ENCODE measurements around the gene ETFA. TPM values are rescaled to one million over a fixed set of nuclear protein-coding genes. Genes with fewer than 3 reads are reported as not detected.

Gene ETFA
- total and polyA plus RNA-seq, 12 donors: 103 to 541 (median 442) TPM

DNA sequence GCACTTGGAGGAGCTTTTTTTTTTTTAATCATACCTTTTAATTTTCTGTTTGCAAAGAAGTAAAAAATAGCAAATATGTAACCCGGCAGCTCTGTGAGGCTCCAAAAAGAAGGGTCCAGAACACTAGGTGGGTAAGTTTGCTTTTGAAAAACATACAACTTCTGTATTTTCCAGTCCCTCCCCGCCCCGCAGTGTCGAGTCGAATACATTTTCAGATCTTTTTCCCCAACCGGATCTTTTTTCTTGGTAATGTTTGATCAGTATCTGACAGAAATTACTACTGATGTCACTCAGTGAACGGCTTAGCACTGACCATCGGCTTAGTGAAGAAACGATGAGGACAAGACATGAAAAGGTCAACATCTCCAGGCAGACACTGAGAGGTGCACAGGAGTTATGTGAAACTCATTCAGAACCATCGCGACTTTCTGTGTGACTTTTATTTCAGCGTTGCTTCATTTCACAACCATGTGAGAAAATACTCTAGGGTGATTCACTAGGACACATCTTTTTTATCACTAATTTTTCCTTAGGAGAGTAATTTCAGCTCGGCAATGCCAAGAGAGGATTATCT is 36.3 kb upstream of the ETFA start:
- TF ChIP-seq, protein P1, sequence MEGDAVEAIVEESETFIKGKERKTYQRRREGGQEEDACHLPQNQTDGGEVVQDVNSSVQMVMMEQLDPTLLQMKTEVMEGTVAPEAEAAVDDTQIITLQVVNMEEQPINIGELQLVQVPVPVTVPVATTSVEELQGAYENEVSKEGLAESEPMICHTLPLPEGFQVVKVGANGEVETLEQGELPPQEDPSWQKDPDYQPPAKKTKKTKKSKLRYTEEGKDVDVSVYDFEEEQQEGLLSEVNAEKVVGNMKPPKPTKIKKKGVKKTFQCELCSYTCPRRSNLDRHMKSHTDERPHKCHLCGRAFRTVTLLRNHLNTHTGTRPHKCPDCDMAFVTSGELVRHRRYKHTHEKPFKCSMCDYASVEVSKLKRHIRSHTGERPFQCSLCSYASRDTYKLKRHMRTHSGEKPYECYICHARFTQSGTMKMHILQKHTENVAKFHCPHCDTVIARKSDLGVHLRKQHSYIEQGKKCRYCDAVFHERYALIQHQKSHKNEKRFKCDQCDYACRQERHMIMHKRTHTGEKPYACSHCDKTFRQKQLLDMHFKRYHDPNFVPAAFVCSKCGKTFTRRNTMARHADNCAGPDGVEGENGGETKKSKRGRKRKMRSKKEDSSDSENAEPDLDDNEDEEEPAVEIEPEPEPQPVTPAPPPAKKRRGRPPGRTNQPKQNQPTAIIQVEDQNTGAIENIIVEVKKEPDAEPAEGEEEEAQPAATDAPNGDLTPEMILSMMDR (IDR thresholded peaks at IDR 0.05): no peak
- H3K4me3 ChIP-seq: peak overlapping the region in 3 of 10 donors; percentile 43 to 49 (median 47)
- DNase-seq: no peak
- WGBS, 2 donors: 91 to 93% methylated on average over 13 of the region's 13 CpGs
- H3K36me3 ChIP-seq: peaks cover 0 to 15% (median 0%) of the 10 kb centered on the region in 9 donors
- peaks cover 9 to 32% (median 25%) of the 10 kb centered on the region in 9 donors for H3K4me1 ChIP-seq
- H3K27ac ChIP-seq: no peak overlapping the region
- H3K9me3 ChIP-seq: no peaks in the 10 kb centered on the region
- ATAC-seq: no peak
- H3K27me3 ChIP-seq: peaks cover 44 to 71% (median 69%) of the 10 kb centered on the region in 7 donors
- intact Hi-C loops (cut with DNase I): no loop called here

DNA sequence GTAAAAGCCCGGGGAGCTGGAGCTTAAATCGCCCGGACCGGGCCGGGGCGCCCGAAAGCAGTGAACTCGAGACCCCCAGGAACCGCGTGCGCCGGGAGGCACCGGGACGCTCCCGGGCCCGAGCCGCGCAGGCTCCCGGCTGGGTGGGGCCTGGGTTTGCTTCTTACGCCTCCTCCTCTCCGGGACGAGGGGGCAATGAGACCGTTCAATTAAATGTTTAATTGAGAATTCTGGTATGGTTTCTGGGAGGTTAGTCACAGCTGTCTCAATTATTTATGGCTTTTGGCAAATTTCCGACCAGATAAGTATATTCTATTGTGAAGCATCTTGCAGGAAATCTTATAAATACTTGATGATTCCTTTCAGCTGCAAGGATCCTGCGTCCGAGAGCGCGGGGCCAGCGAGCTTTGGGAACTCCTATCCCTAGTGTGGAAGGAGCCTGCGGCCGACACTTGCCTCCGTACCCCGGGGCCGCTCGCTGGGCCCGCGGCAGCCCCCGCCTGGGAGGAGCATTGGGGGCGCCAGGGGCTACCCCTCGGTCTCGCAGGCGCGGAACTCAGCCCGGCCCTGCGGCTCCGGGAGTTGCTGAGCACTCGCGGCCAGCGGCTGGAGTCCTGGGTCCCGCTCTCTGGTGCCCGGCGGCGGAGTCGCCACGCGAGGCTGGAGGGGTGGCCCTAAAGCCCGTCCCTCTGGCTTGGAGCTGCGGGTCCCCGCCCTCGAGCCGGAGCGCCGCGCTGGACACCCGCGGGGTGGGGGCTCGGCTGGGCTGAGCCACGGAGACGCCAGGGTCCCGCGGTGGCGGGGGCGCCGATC is 35.6 kb upstream of the ETFA start:
- peaks cover 9 to 38% (median 32%) of the 10 kb centered on the region in 9 donors for H3K4me1 ChIP-seq
- no peak overlapping the region for H3K27ac ChIP-seq
- peaks cover 0 to 12% (median 0%) of the 10 kb centered on the region in 9 donors for H3K36me3 ChIP-seq
- ATAC-seq (peak in 5 of 8 donors; percentile 25 to 49 (median 28)), DNase-seq (no peak)
- WGBS, 2 donors: 10 to 12% methylated on average over 71 to 74 of the region's 74 CpGs
- H3K27me3 ChIP-seq: peaks cover 51 to 78% (median 76%) of the 10 kb centered on the region in 7 donors
- peak overlapping the region in 8 of 10 donors; percentile 18 to 52 (median 46) for H3K4me3 ChIP-seq
- intact Hi-C loops (cut with DNase I): no loop called here
- TF ChIP-seq, protein P1 (IDR thresholded peaks at IDR 0.05): no peak
- H3K9me3 ChIP-seq: no peaks in the 10 kb centered on the region

DNA sequence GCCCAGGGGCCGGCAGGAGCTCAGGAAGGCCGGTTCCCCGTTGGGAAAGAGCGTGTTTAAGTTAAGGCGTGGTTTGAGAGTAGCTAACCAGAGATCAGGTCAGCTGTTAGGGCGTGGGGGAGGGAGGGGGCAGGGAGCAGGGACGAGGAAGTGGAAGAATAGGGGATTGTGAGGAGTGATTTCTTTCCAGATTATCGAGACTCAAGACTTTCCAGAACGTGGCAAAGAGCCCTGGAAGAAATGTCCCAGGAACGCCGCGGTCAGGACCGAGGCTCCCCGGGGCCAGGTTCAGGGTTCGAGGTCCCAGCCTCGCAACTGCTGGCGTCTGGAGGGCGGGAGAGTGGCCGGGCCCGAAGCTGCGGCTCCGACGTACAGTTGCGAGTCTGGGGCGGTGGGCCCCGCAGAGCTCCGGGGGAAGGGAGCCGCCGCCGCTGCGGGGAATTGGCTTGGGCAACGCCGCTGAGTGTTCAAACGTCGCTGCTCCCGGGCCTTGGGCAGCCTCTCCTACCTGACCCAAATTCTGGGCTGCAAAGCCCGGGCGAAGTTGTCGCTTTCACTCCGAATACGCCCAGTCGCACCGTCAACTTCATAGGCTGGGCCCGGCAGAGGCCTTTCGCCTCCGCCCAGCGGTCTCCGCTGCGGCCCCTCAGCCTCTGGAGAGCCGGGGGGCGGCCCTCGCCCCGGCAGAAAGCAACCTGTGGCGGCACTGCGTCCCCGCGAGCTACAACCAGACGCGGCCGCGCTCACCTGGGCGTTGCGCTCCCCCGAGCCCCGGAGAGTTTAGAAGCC is 34.8 kb upstream of the ETFA start:
- peak in 6 of 8 donors; percentile 14 to 50 (median 34) for ATAC-seq
- H3K4me3 ChIP-seq: peak overlapping the region in 8 of 10 donors; percentile 18 to 52 (median 46)
- peaks cover 16 to 46% (median 40%) of the 10 kb centered on the region in 9 donors for H3K4me1 ChIP-seq
- peaks cover 59 to 86% (median 84%) of the 10 kb centered on the region in 7 donors for H3K27me3 ChIP-seq
- intact Hi-C loops (cut with DNase I): no loop called here
- H3K9me3 ChIP-seq: no peaks in the 10 kb centered on the region
- H3K36me3 ChIP-seq: peaks cover 0 to 9% (median 0%) of the 10 kb centered on the region in 9 donors
- no peak for DNase-seq
- TF ChIP-seq, protein P1 (IDR thresholded peaks at IDR 0.05): no peak
- no peak overlapping the region for H3K27ac ChIP-seq
- 3 to 5% methylated on average over 62 to 65 of the region's 65 CpGs for WGBS, 2 donors

DNA sequence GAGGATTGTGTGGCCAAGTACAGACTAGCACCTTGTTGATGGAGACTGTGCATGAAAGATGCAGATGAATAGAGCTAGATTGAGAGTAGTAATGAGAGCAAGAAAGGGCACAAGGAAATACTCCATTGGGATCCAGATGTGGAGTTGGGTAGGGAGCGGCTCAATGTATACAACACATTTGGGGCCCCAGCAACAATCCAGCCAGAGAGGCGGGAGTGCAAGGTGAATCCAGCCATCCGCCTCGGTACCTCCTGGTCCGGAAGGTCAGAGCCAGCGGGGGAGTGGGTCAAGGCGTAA is 34.3 kb upstream of the ETFA start:
- no peak for ATAC-seq
- H3K27ac ChIP-seq: no peak overlapping the region

More for the DNA sequence above, 34.3 kb upstream of the ETFA start:
- Histone ChIP-seq H3K4me1 (peaks cover 21 to 52% (median 45%) of the 10 kb centered on the region in 9 donors), H3K27me3 (peaks cover 65 to 91% (median 87%) of the 10 kb centered on the region in 7 donors), H3K36me3 (peaks cover 0 to 8% (median 0%) of the 10 kb centered on the region in 9 donors), H3K4me3 (peak overlapping the region in 1 of 10 donors; percentile 47), H3K9me3 (no peaks in the 10 kb centered on the region)
- intact Hi-C loops (cut with DNase I): no loop called here
- WGBS, 2 donors: 11 to 13% methylated on average over 7 of the region's 7 CpGs
- TF ChIP-seq, protein P1 (IDR thresholded peaks at IDR 0.05): no peak
- no peak for DNase-seq
